ENCODE results near the gene SIPA1L3. TPM values are rescaled to one million over a fixed set of nuclear protein-coding genes. Genes with fewer than 3 reads are reported as not detected.

Gene SIPA1L3
- total and polyA plus RNA-seq, 2 donors from 2014 or later: 5.8 to 61.7 TPM

- no peaks in the 10 kb centered on the region for H3K27me3 ChIP-seq (ENCODE audit: control insufficient read depth, insufficient read depth, low read length)
- no peak for FAIRE-seq
- TF ChIP-seq CTCF (IDR thresholded peaks at IDR 0.05; ENCODE audit: borderline replicate concordance, extremely low read depth, insufficient read depth): no peak
- H3K9ac ChIP-seq (ENCODE audit: low read length in 3 of 3): no peak overlapping the region
- H3K9me3 ChIP-seq (ENCODE audit: control insufficient read depth in 2 of 3, insufficient read depth in 1 of 3, low read length in 3 of 3): no peaks in the 10 kb centered on the region
- DNase-seq: no peak
- H3K27ac ChIP-seq (ENCODE audit: low read depth in 2 of 2, low read length in 2 of 2): no peak overlapping the region
- intact Hi-C loops (cut with DNase I): no loop called here
- peaks cover 0 to 2% (median 0%) of the 10 kb centered on the region in 3 donors for H3K4me1 ChIP-seq (ENCODE audit: control insufficient read depth in 2 of 3, insufficient read depth in 2 of 3, low read depth in 1 of 3, low read length in 3 of 3)
- H3K4me3 ChIP-seq (ENCODE audit: low read length in 3 of 3): no peak overlapping the region
- H3K36me3 ChIP-seq (ENCODE audit: control insufficient read depth in 2 of 3, insufficient read depth in 3 of 3, low read length in 3 of 3): no peaks in the 10 kb centered on the region
Observed at GRCh38 chr19:38231918-38232317, 324.9 kb downstream of the SIPA1L3 start.

GRCh38 chr19:38233740-38234251 is 326.8 kb downstream of the SIPA1L3 start:
- peak; percentile 48 for TF ChIP-seq CTCF (IDR thresholded peaks at IDR 0.05; ENCODE audit: borderline replicate concordance, extremely low read depth, insufficient read depth)
- no peaks in the 10 kb centered on the region for H3K36me3 ChIP-seq (ENCODE audit: control insufficient read depth in 2 of 3, insufficient read depth in 3 of 3, low read length in 3 of 3)
- peak in 4 of 5 donors; percentile 66 to 81 (median 76) for DNase-seq
- H3K9me3 ChIP-seq (ENCODE audit: control insufficient read depth in 2 of 3, insufficient read depth in 1 of 3, low read length in 3 of 3): no peaks in the 10 kb centered on the region
- FAIRE-seq: no peak
- no peak overlapping the region for H3K4me3 ChIP-seq (ENCODE audit: low read length in 3 of 3)
- H3K27ac ChIP-seq (ENCODE audit: low read depth in 2 of 2, low read length in 2 of 2): no peak overlapping the region
- H3K4me1 ChIP-seq (ENCODE audit: control insufficient read depth in 2 of 3, insufficient read depth in 2 of 3, low read depth in 1 of 3, low read length in 3 of 3): peaks cover 0 to 2% (median 0%) of the 10 kb centered on the region in 3 donors
- H3K9ac ChIP-seq (ENCODE audit: low read length in 3 of 3): no peak overlapping the region
- intact Hi-C loops (cut with DNase I): no loop called here
- H3K27me3 ChIP-seq (ENCODE audit: control insufficient read depth, insufficient read depth, low read length): no peaks in the 10 kb centered on the region

GRCh38 chr19:38234615-38235014 is 327.6 kb downstream of the SIPA1L3 start:
- H3K4me1 ChIP-seq (ENCODE audit: control insufficient read depth in 2 of 3, insufficient read depth in 2 of 3, low read depth in 1 of 3, low read length in 3 of 3): no peaks in the 10 kb centered on the region
- no peak overlapping the region for H3K4me3 ChIP-seq (ENCODE audit: low read length in 3 of 3)
- no peak overlapping the region for H3K27ac ChIP-seq (ENCODE audit: low read depth in 2 of 2, low read length in 2 of 2)
- H3K9me3 ChIP-seq (ENCODE audit: control insufficient read depth in 2 of 3, insufficient read depth in 1 of 3, low read length in 3 of 3): no peaks in the 10 kb centered on the region
- TF ChIP-seq CTCF (IDR thresholded peaks at IDR 0.05; ENCODE audit: borderline replicate concordance, extremely low read depth, insufficient read depth): no peak
- no peak overlapping the region for H3K9ac ChIP-seq (ENCODE audit: low read length in 3 of 3)
- FAIRE-seq (no peak), DNase-seq (no peak)
- intact Hi-C loops (cut with DNase I): no loop called here
- H3K27me3 ChIP-seq (ENCODE audit: control insufficient read depth, insufficient read depth, low read length): no peaks in the 10 kb centered on the region
- no peaks in the 10 kb centered on the region for H3K36me3 ChIP-seq (ENCODE audit: control insufficient read depth in 2 of 3, insufficient read depth in 3 of 3, low read length in 3 of 3)

- no peak for DNase-seq
- intact Hi-C loops (cut with DNase I): no loop called here
- H3K27ac ChIP-seq (ENCODE audit: low read depth in 2 of 2, low read length in 2 of 2): no peak overlapping the region
Observed at GRCh38 chr19:38239816-38240215, 332.8 kb downstream of the SIPA1L3 start.

More at GRCh38 chr19:38239816-38240215, 332.8 kb downstream of the SIPA1L3 start:
- Histone ChIP-seq H3K4me3 (ENCODE audit: low read length in 3 of 3) (no peak overlapping the region), H3K4me1 (ENCODE audit: control insufficient read depth in 2 of 3, insufficient read depth in 2 of 3, low read depth in 1 of 3, low read length in 3 of 3) (peaks cover 0 to 2% (median 0%) of the 10 kb centered on the region in 3 donors), H3K36me3 (ENCODE audit: control insufficient read depth in 2 of 3, insufficient read depth in 3 of 3, low read length in 3 of 3) (no peaks in the 10 kb centered on the region), H3K27me3 (ENCODE audit: control insufficient read depth, insufficient read depth, low read length) (no peaks in the 10 kb centered on the region), H3K9me3 (ENCODE audit: control insufficient read depth in 2 of 3, insufficient read depth in 1 of 3, low read length in 3 of 3) (no peaks in the 10 kb centered on the region), H3K9ac (ENCODE audit: low read length in 3 of 3) (no peak overlapping the region)
- no peak for FAIRE-seq
- TF ChIP-seq CTCF (IDR thresholded peaks at IDR 0.05; ENCODE audit: borderline replicate concordance, extremely low read depth, insufficient read depth): no peak
